Large intestine (tissue), 3 donors: ENCODE measurements around the gene ABI3. TPM values are rescaled to one million over a fixed set of nuclear protein-coding genes. Genes with fewer than 3 reads are reported as not detected.
"Not testable (repeated sequence)": the region's sequence is repeated elsewhere in the genome, so short reads cannot be mapped to it uniquely, and the experiment has no call there.

Experiments used
- DNase-seq, 2 donors: peaks; one replicate each; pipeline versions ENCODE4 v3.0.0 to v3.0.0-alpha.2; 2013
- H3K27ac ChIP-seq: one replicate; pipeline ENCODE4 v1.5.1; 2013; ENCODE audit warnings: low read length
- H3K27me3 ChIP-seq: 2 replicates; pipeline ENCODE4 v1.6.1; 2013; ENCODE audit warnings: low read length; ENCODE audit not compliant: control insufficient read depth, insufficient read depth
- H3K36me3 ChIP-seq: 2 replicates; pipeline ENCODE4 v1.6.1; 2013; ENCODE audit warnings: low read length; ENCODE audit not compliant: control insufficient read depth, insufficient read depth
- H3K4me1 ChIP-seq: one replicate; pipeline ENCODE4 v1.6.1; 2013; ENCODE audit warnings: low read length; ENCODE audit not compliant: control insufficient read depth, insufficient read depth
- H3K4me3 ChIP-seq: one replicate; pipeline ENCODE4 v1.5.1; 2013; ENCODE audit warnings: low read length
- H3K9me3 ChIP-seq: one replicate; pipeline ENCODE4 v1.6.1; 2013; ENCODE audit warnings: mild to moderate bottlenecking, low read depth, low read length, moderate library complexity; ENCODE audit not compliant: control insufficient read depth
- WGBS: methylation state at CpG from one replicate; pipeline ENCODE4 v1.1.5; 2013; ENCODE audit warnings: low lambda C conversion rate; ENCODE audit not compliant: insufficient coverage; 5-methylcytosine and 5-hydroxymethylcytosine counted together
- polyA plus RNA-seq: library from polyadenylated mRNA; unstranded; fragments of 120-200 nt; gene quantifications from one replicate; pipeline ENCODE4 v1.2.1, GENCODE V29; 2013

Gene ABI3
- polyA plus RNA-seq, 1 donor: 9.3 TPM

DNA sequence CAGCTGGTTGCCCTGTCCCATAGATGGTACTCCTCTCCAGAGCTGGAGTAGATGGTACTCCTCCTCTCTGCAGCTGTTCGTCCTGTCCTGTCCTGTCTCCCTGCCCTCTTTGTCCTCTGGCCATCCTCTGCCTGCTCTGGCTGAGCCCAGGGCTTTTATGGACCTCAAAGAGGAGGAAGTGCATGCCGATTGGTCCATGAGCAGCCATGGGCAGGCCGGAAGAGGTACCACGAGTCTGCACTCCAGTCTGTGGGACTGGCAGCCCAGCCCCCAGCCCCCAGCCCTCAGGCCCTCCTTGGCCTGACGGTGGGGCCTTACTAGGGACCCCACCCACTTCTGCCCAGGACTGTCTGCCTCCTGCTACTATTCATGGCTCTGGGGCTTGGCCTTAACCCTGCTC, 27.2 kb upstream of the ABI3 start:
- no CpG with 5 or more reads among the region's 5 CpGs for WGBS

DNA sequence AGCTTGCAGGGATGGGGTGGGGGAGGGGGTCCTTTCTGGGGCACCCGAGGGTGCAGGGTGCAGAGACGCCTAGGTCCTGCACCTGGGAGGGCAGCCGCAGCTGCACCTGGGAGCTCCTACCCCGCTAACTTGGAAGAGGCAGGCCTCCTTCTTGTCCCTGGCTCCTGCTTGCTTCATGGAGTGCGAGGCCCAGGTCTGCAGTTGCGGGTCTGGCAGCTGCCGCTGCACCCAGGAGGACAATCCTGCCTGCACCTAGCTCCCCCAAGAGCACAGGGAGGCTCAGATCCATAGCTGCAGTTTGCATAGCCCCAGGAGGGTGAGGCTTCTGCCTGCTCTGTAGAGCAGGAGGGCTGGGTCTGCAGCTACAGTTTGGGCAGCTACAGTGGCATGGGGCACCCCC, 26.7 kb upstream of the ABI3 start:
- Histone ChIP-seq H3K27me3 (no peaks in the 10 kb centered on the region), H3K36me3 (no peaks in the 10 kb centered on the region), H3K9me3 (peaks cover 9% of the 10 kb centered on the region), H3K4me3 (no peak overlapping the region), H3K27ac (no peak overlapping the region), H3K4me1 (no peaks in the 10 kb centered on the region)
- no peak for DNase-seq
- no CpG with 5 or more reads among the region's 7 CpGs for WGBS

More for the DNA sequence above, 27.2 kb upstream of the ABI3 start:
- H3K9me3 ChIP-seq: peaks cover 9% of the 10 kb centered on the region
- no peaks in the 10 kb centered on the region for H3K4me1 ChIP-seq
- no peaks in the 10 kb centered on the region for H3K36me3 ChIP-seq
- no peak overlapping the region for H3K4me3 ChIP-seq
- no peak overlapping the region for H3K27ac ChIP-seq
- no peak for DNase-seq
- no peaks in the 10 kb centered on the region for H3K27me3 ChIP-seq

DNA sequence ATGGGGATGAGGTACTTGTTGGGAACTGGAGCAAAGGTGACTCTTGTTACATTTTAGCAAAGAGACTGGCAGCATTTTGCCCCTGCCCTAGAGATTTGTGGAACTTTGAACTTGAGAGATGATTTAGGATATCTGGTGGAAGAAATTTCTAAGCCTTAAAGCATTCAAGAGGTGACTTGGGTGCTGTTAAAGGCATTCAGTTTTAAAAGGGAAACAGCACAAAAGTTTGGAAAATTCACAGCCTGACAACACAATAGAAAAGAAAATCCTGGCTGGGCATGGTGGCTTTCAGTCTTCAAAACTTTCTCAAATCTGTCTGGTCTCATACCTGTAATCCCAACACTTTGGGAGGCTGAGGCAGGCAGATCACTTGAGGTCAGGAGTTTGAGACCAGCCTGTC, 26.0 kb upstream of the ABI3 start:
- H3K4me1 ChIP-seq, H3K4me3 ChIP-seq, H3K27ac ChIP-seq, H3K9me3 ChIP-seq, H3K27me3 ChIP-seq, H3K36me3 ChIP-seq, DNase-seq: not testable (repeated sequence)

DNA sequence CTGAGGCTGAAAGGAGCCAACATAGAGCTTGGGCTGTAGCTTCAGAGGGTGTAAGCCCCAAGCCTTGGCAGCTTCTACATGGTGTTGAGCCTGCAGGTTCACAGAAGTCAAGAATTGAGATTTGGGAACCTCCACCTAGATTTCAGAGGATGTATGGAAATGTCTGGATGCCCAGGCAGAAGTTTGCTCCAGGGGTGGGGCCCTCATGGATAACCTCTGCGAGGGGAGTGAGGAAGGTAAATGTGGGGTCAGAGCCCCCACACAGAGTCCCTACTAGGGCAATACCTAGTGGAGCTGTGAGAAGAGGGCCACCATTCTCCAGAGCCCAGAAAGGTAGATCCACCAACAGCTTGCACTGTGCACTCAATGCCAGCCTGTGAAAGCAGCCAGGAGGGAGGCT, 25.1 kb upstream of the ABI3 start:
- H3K27me3 ChIP-seq, H3K4me1 ChIP-seq, H3K4me3 ChIP-seq, H3K36me3 ChIP-seq, H3K9me3 ChIP-seq, H3K27ac ChIP-seq, DNase-seq: not testable (repeated sequence)
- no CpG with 5 or more reads among the region's 1 CpG for WGBS

DNA sequence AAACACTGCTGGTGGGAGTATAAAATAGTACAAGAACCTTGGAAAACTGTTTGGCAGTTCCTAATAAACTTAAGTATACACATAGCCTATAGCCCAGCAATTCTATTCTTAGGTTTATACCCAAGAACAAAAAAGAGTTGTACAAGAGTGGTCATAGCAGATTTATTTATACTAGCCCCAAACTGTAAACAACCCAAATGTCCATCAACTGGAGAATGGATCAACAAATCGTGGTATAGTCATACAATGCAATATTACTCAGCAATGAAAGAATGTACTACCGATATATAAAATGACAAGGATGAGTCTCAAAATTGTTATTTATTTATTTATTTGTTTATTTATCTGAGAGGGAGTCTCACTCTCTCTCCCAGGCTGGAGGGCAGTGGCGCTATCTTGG, 23.2 kb upstream of the ABI3 start:
- 100% methylated on average over 2 of the region's 3 CpGs for WGBS
- Histone ChIP-seq H3K4me1 (peaks cover 2% of the 10 kb centered on the region), H3K4me3 (no peak overlapping the region), H3K27me3 (no peaks in the 10 kb centered on the region), H3K36me3 (no peaks in the 10 kb centered on the region), H3K9me3 (peaks cover 9% of the 10 kb centered on the region), H3K27ac (no peak overlapping the region)
- DNase-seq: no peak

DNA sequence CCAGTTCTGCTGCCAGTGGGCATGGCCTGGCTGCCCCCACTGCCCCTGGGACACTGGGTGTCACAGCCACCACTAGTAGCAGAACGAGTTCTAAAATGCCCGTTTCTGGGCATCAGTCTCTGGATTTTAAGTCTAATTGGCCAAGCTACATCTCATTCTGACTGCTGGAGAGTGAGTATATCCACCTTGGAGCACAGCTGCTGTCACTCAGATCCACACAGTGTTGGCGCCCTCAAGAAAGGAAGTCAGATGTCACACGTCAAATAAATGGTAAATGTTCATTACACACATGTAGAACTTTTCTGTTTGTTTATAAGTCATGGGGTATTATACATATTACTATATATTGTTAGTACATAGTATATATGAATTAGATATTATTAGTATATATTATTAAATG, 19.6 kb upstream of the ABI3 start:
- no CpG with 5 or more reads among the region's 4 CpGs for WGBS
- no peaks in the 10 kb centered on the region for H3K9me3 ChIP-seq

DNA sequence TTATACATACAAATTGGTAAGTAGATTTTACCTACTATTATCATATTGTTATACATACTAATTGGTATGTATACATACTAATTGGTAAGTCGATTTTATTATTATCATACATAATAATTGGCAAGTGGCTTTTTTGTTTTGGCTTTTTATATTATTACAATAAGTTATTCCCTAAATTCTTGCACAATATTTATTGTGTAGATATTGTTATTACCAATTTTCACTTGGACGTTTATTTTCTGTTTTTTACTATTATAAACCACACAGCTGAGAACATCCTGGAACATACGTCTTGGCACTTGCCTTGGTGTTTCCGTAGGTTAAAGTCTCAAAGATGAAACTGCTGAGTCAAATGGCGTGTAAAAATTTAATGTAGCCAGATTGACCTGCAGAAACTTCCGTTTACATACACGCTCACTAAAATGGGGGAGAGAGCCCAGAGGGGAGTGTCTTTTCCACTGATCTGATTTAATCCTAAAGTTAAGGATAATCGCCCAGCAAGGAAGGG, 19.0 kb upstream of the ABI3 start:
- peak in 1 of 2 donors; percentile 48 for DNase-seq

More for the DNA sequence above, 19.6 kb upstream of the ABI3 start:
- Histone ChIP-seq H3K27me3 (no peaks in the 10 kb centered on the region), H3K4me3 (no peak overlapping the region), H3K27ac (no peak overlapping the region), H3K4me1 (peaks cover 2% of the 10 kb centered on the region), H3K36me3 (no peaks in the 10 kb centered on the region)
- no peak for DNase-seq

DNA sequence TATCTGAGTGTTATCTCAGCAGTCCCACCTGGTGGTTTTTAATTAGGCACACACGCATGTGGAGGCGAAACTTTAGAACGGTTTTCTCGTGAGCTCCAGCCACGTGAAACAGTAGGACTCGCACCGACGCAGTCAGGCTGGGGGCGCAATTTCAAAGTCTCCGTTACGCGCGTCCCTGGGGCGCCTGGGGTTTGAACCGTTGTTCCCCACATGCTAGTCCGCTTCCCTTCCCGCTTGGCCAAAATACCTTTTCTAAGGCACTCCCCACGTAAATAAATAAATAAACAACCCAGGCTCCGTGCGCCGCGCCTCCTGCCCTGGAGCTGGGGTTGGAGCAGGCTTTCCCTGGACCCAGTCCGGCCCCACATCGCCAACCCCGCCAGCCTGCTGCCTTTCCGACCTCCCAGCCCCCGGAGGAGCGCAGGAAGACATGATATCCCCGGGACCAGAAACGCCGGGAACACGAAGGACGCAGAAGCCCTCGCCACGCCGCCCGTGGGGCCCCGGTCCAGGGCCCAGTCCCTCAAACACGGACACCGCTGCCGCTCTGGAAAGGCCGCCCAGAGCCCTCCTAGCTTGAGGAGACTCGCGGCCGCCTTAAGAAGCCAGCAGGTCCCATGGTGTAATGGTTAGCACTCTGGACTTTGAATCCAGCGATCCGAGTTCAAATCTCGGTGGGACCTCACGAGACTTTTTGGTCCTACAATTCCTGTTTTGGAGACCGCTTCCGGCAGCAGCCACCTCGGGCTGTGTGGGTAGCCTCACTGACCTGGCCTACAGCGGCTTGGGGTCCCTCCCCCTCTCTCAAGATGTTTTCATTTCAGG, 18.4 kb upstream of the ABI3 start:
- H3K4me3 ChIP-seq: peak overlapping the region; percentile 68

More for the DNA sequence above, 19.0 kb upstream of the ABI3 start:
- Histone ChIP-seq H3K27ac (peak overlapping the region; percentile 93), H3K36me3 (no peaks in the 10 kb centered on the region), H3K4me3 (peak overlapping the region; percentile 68), H3K4me1 (peaks cover 2% of the 10 kb centered on the region), H3K9me3 (no peaks in the 10 kb centered on the region), H3K27me3 (no peaks in the 10 kb centered on the region)
- 100% methylated on average over 1 of the region's 8 CpGs for WGBS

DNA sequence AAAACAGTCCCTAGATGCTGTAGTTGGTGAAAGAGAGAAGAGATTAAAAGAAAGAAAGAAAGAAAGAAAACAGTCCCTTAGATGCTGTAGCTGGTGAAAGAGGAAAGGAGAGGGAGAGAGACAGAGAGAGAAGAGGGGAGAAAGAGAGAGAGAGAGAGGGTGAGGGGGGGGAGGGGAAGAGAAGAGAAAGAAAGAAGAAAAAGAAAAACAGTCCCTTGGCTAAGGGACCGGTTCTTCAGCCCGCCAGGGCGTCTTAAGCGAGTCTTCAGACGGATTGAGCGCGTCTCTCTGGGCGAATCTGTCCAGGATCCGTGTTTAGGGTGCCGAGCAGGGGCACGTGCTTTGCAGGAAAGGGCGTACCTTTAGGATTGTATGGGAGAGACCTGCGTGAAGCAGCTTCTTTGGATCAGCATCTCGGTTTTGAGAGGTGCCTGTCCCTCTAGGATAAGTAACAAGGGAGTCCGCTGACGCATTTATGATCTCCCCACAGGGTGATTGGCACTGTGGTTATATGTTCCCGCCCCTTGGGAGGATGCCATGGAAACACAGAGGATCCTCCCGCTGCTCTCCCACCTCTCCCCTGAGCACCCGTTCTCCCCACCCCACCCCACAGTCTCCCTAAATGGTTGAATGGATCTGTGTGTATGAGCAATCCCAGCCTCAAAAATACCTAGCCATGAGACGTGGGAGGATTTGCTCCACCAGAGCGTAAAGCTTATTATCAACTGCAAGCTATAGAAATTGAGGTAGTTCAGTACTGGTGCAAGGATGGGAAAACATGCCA, 16.8 kb upstream of the ABI3 start:
- DNase-seq: peak; percentile 50 to 78
- no CpG with 5 or more reads among the region's 21 CpGs for WGBS
- Histone ChIP-seq H3K27me3 (no peaks in the 10 kb centered on the region), H3K4me3 (peak overlapping the region; percentile 68), H3K27ac (peak overlapping the region; percentile 24), H3K9me3 (no peaks in the 10 kb centered on the region), H3K4me1 (peaks cover 2% of the 10 kb centered on the region), H3K36me3 (no peaks in the 10 kb centered on the region)

More for the DNA sequence above, 18.4 kb upstream of the ABI3 start:
- peak; percentile 87 to 92 for DNase-seq
- Histone ChIP-seq H3K27me3 (no peaks in the 10 kb centered on the region), H3K9me3 (no peaks in the 10 kb centered on the region), H3K27ac (peak overlapping the region; percentile 93), H3K36me3 (no peaks in the 10 kb centered on the region), H3K4me1 (peaks cover 2% of the 10 kb centered on the region)
- WGBS: no CpG with 5 or more reads among the region's 53 CpGs

DNA sequence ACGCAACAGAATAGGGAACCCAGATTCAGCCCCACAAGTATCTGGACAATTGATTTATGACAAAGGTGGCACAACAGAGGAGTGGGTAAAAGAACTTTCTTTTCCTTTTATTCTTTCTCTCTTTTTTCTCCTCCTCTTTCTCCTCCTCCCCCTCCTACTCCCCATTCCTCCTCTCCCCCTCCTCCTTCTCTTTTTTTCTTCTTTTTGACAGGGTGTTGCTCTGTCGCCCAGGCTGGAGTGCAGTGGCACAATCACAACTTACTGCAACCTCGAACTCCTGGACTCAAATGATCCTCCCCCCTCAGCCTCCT, 16.3 kb upstream of the ABI3 start:
- Histone ChIP-seq H3K4me3 (no peak overlapping the region), H3K27ac (no peak overlapping the region), H3K36me3 (no peaks in the 10 kb centered on the region), H3K27me3 (no peaks in the 10 kb centered on the region), H3K4me1 (peaks cover 2% of the 10 kb centered on the region), H3K9me3 (no peaks in the 10 kb centered on the region)
- no CpG with 5 or more reads among the region's 3 CpGs for WGBS
- no peak for DNase-seq
